ENCODE results near the gene LEMD1.
"Not testable (repeated sequence)": the region's sequence is repeated elsewhere in the genome, so short reads cannot be mapped to it uniquely, and the experiment has no call there.

The LEMD1 gene

GRCh38 chr1:205446828-205447227 is 25.0 kb upstream of the LEMD1 start:
- no peak for DNase-seq

- DNase-seq = no peak
Observed at GRCh38 chr1:205445646-205445935, 23.7 kb upstream of the LEMD1 start.

- DNase-seq = no peak
Observed at GRCh38 chr1:205444931-205445645, 23.2 kb upstream of the LEMD1 start.

DNA sequence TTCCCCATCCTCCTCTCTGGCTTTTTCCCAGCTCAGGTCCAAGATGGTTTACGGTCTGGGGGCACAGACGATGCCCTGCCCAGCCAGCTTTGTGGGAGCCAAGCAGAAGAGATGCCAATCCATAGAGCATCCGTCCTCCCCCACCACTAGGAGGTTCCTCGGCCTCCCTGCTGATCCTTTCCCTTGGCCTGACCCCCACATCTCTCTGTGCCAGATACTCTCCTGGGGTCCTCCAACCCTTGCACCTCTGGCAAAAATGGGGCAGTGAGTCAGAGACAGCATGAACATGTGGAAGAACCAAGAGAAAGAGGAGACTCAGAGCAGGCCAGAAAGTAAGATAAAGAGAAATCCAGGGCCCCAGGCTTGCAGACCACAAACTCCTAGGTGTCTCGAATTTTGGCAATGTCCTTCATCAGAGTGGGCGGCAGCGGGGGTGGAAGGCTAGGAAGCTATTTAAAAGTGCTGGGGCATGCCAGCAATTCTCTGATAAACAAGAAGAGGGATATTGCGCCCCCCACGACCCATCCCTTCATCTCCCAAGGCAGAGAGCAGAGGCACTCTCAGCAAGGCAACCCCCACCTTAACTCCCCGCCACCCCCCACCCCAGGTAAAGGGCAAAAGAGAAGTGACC is 22.6 kb upstream of the LEMD1 start:
- no peak for DNase-seq

DNA sequence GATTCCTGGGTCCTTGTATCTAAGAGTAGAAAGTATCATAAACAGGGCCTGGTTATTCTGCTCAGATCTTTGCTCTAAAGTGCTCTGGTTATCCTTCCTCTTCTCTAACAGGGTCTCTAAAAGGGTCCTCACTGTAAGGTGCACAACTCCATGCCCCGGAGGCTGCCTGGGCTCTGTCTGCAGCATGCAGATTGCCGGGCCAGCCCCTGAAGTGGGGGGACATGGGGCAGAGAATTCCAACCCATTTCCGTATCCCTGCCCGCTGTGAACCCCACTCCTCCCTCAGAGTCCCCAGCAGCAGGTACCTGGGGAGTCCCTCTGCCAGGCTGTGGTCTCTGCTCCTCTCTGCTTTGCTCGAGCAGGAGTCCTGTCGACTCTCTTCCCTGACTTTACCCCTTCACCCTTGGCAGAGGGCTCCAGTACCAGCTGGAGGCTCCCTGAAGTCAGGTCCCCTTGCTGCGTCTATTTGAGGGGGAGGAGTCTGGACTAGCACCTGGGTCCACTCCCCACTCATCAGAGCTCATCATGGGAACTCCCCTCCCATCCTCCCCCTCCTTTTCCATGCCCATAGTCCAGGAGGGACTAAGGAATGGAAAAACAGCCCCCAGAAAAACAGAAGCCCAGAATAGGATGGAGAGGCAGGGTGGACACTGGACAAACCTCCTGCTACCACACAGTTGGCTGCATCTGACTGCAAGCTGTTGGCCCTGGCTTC is 21.9 kb upstream of the LEMD1 start:
- no peak for DNase-seq

DNA sequence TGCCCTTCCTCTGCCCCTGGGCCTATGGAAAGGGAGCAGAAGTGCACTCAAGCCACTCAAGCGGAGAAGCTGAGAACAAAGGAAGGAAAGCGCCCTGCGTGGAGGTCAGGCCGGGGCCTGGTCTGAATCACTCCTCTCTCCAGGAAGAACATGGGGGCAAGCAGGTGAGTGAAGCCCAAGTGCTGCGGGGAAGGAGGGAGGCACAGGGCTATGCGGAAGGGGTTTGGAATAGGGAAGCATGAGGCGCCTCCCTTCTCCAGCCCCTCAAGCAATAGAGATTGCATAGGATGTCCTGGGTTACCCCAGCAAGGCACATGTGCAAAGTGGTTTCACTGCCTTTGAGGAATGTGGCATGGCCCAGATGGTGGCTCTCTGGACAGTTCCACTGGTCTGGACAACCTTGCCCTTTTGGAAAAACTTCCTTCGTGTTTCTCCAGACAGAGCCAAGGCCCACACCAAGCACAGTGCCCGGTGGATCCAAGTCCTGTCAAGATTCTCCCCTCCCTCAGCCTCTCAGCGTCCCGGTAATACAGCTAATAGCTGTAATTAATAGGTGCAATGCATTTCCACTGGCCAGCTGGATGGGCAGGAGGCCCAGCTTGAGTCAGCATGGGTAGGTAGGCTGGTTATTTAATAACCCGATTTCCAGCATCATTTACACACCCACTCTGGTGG is 20.3 kb upstream of the LEMD1 start:
- DNase-seq = no peak

DNA sequence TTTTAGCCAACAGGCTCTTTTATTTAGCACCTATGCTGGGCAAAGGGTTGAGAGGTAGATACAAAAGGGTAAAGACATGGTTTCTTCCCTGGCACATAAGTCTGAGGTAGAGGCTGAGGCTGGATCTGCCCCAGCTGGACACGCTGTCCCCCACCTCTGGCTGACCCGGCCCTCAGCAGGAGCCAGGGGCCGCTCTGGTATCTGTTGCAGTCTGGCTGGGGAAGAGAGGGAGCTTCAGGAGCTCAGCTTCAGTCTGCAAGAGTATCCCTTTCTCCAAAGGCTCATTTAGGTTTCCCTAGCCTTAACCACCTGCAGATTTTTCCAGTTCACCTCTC is 19.8 kb upstream of the LEMD1 start:
- DNase-seq = no peak

GRCh38 chr1:205441318-205441633 is 19.4 kb upstream of the LEMD1 start:
- no peak for DNase-seq

- peak; percentile 52 to 54 for DNase-seq
Observed at GRCh38 chr1:205440476-205441317, 18.8 kb upstream of the LEMD1 start.

DNA sequence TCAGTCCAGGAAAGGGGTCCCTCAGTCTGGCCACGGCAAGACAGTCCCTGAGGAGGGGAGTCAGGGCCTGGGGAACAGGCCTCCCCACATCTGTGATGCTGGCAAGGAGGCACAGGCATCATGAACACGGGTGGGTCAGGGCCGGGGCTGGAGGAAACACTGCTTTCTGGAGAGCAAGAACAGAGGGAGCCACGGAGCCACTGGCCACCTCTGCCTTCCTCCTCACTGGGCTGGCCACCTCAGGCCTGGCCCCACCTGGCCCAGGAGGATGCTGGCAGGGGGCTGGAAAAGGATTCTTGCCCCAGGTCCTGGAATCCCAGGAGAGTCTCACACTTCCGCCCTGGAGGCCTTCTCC is 18.2 kb upstream of the LEMD1 start:
- DNase-seq = no peak

GRCh38 chr1:205438213-205439158 is 16.6 kb upstream of the LEMD1 start:
- DNase-seq = no peak

DNA sequence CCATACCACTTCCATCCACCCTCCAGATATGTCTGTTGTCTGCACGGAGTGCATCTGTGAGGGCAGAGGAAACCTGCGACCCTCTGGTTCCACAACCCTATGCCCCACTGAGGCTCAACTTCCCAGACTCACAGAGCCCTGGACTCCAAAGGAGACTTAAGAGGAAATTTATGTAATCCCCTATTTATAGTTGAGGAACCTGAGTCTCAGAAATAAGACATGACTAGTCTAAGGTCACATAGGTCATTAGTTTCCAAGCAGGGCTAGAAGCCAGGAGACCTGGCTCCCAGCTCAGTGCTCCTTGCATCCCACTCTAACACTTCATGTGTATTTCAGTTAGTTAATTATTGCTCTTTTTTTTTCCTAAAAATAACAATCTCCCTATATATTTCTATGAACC is 15.7 kb upstream of the LEMD1 start:
- DNase-seq = no peak

DNA sequence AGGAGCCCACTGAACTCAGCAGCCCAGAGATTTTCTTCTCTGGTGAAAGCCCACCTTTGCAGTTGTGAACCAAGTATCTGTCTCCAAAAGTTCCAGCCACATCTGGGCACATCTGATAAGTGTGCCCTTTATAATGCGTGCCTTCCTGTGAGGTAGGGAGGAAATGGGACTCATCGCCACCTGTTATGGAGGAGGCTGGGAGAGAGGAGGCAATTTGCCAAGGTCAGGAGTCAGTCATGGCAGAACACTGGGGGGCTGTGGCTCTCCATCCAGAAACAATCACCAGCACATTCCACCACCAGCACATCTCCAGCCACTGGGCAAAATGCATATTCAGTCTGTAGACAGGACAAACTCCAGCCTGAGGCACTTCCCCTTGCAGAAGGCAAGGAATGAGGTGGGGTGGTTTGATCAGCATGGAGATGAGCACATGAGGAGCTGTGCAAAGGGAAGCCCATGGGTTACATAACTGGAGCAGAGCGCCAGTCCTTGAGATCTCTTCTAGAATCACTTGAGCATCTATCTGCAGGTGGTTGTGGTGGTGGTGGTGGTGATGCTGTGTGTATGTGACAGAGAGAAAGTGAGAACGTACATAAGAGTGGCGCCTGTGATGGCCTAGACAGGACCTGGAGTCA is 15.0 kb upstream of the LEMD1 start:
- no peak for DNase-seq

GRCh38 chr1:205435578-205436573 is 14.0 kb upstream of the LEMD1 start:
- no peak for DNase-seq

- DNase-seq = no peak
Observed at GRCh38 chr1:205434738-205435137, 12.9 kb upstream of the LEMD1 start.

GRCh38 chr1:205432692-205433091 is 10.8 kb upstream of the LEMD1 start:
- not testable (repeated sequence) for DNase-seq

GRCh38 chr1:205432116-205432515 is 10.3 kb upstream of the LEMD1 start:
- DNase-seq = no peak

- DNase-seq = peak; percentile 39 to 58
Observed at GRCh38 chr1:205430696-205431305, 8.9 kb upstream of the LEMD1 start.

- DNase-seq = no peak
Observed at GRCh38 chr1:205429762-205430695, 8.2 kb upstream of the LEMD1 start.

All from stimulated activated CD4-positive, alpha-beta T cell treated with anti-CD3 and anti-CD28 coated beads, Interleukin-4, amount 100 ng/mL, for 4 hours (primary cell).